IMR-90 (cell line): Measurements from ENCODE around the gene NLRP1.
A peak's percentile ranks its signal among the peaks of the same experiment; 100 is the strongest.

ENCODE experiments used
- BHLHE40 ChIP-seq: fragments of 150-350 bp; IDR thresholded peaks from 2 replicates; pipeline ENCODE4 v1.6.1; 2016; ENCODE audit warnings: mild to moderate bottlenecking, low read depth, low read length
- CEBPB ChIP-seq: IDR thresholded peaks from 2 replicates; pipeline ENCODE4 v1.6.1; 2012; ENCODE audit warnings: low read depth, low read length, improper control_type of control experiment
- CHD1 ChIP-seq: IDR thresholded peaks from 2 replicates; pipeline ENCODE4 v1.6.1; 2012; ENCODE audit warnings: low read depth, low read length, improper control_type of control experiment
- CTCF ChIP-seq: conservative IDR thresholded peaks from 2 replicates; pipeline ENCODE4 v1.5.1; 2012; ENCODE audit warnings: mild to moderate bottlenecking, low read depth, low read length, improper control_type of control experiment
- ELK1 ChIP-seq: fragments of 150-350 bp; IDR thresholded peaks from 2 replicates; pipeline ENCODE4 v1.6.1; 2016; ENCODE audit warnings: low read depth, mild to moderate bottlenecking, low read length, moderate library complexity, borderline replicate concordance
- FOS ChIP-seq: fragments of 150-350 bp; IDR thresholded peaks from 2 replicates; pipeline ENCODE4 v1.6.1; 2016; ENCODE audit warnings: low read depth, low read length
- MAFK ChIP-seq: IDR thresholded peaks from 2 replicates; pipeline ENCODE4 v1.6.1; 2012; ENCODE audit warnings: low read depth, low read length, improper control_type of control experiment
- POLR2A ChIP-seq: IDR thresholded peaks from 2 replicates; pipeline ENCODE4 v1.6.1; 2012; ENCODE audit warnings: mild to moderate bottlenecking, low read depth, low read length
- RAD21 ChIP-seq: IDR thresholded peaks from 2 replicates; pipeline ENCODE4 v1.6.1; 2012; ENCODE audit warnings: low read length, improper control_type of control experiment
- SMC3 ChIP-seq: fragments of 150-350 bp; IDR thresholded peaks from 2 replicates; pipeline ENCODE4 v1.6.1; 2016; ENCODE audit warnings: low read depth, mild to moderate bottlenecking, antibody characterized with exemption, low read length, moderate library complexity
- USF2 ChIP-seq: fragments of 150-350 bp; IDR thresholded peaks from 2 replicates; pipeline ENCODE4 v1.6.1; 2017; ENCODE audit warnings: mild to moderate bottlenecking, antibody characterized with exemption, low read length, low read depth

GRCh38 chr17:5580367-5580766 lies 3.9 kb downstream of the NLRP1 start:
- TF ChIP-seq CTCF (no peak), CHD1 (no peak), RAD21 (no peak), MAFK (no peak), POLR2A (no peak), CEBPB (peak; percentile 87), SMC3 (no peak), FOS (no peak), USF2 (no peak), ELK1 (no peak), BHLHE40 (no peak)
